ENCODE data around the gene ITPR1.

ITPR1 gene

DNA sequence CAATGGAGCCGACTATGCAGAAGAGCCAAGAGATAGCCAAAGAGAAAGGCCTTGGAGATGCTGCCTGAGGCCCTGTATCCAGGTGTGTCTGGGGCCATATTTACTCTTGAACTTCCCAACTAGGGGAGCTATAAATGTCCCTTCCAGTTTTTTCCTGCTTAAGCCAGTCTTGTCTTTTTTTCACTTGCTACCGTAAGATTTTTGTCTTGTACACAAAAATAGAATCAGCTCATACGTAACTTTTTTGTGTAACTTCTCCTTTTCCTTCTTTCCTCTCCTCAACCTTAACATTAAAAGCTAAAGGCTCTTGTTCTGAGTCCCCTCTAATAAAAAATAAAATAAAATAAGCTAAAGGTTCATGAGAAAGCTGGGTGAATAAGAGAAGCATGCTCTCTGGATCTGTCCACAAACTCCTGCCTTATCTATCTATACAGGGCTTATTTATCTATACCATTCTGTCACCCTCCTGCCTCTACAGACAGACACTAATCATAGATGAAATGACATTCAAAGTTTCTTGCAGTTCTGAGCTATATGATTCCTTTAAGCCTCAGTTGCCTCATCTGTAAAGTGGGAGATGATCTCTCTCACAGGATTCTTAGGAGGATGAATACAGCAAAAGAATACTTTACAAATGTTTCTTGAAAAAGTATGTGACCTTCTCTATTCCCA, 30.6 kb upstream of the ITPR1 start:
- 95 to 97% methylated on average over 3 of the region's 3 CpGs for WGBS, 2 experiments
- Histone ChIP-seq H3K27me3 (ENCODE audit: control insufficient read depth, insufficient read depth, low read length, poor library complexity, severe bottlenecking) (no peaks in the 10 kb centered on the region), H3K27ac (ENCODE audit: insufficient read depth, low read depth, low read length, poor library complexity, severe bottlenecking) (no peak overlapping the region)

DNA sequence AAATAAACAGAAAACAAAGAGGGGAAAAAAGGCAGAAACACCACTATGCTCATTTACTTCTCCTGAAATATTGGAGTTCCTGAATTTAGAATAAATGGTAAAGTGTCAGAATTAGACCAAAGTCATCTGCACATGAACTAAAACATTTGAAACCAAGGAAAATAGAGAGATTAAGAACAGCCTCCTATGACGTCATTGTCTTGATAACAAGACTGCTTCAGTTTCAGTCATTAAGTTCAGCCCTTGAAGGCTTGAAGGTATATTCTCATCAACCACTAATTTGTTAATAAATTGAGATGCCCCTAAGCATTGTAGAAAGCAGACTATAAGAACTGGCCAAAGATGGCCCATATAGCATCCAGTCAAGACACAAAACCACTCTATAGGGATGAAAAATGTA, 28.6 kb upstream of the ITPR1 start:
- Histone ChIP-seq H3K4me1 (ENCODE audit: control insufficient read depth, insufficient read depth, low read length) (no peaks in the 10 kb centered on the region), H3K4me3 (ENCODE audit: insufficient read depth, low read depth, low read length) (no peak overlapping the region), H3K27me3 (ENCODE audit: control insufficient read depth, insufficient read depth, low read length, poor library complexity, severe bottlenecking) (no peaks in the 10 kb centered on the region), H3K36me3 (ENCODE audit: control insufficient read depth, insufficient read depth, low read length) (no peaks in the 10 kb centered on the region), H3K27ac (ENCODE audit: insufficient read depth, low read depth, low read length, poor library complexity, severe bottlenecking) (no peak overlapping the region), H3K9me3 (ENCODE audit: control insufficient read depth, low read length) (no peaks in the 10 kb centered on the region)
- 92 to 93% methylated on average over 1 of the region's 1 CpG for WGBS, 2 experiments

More for the DNA sequence above, 30.6 kb upstream of the ITPR1 start:
- Histone ChIP-seq H3K4me1 (ENCODE audit: control insufficient read depth, insufficient read depth, low read length) (no peaks in the 10 kb centered on the region), H3K36me3 (ENCODE audit: control insufficient read depth, insufficient read depth, low read length) (no peaks in the 10 kb centered on the region), H3K9me3 (ENCODE audit: control insufficient read depth, low read length) (no peaks in the 10 kb centered on the region), H3K4me3 (ENCODE audit: insufficient read depth, low read depth, low read length) (no peak overlapping the region)

DNA sequence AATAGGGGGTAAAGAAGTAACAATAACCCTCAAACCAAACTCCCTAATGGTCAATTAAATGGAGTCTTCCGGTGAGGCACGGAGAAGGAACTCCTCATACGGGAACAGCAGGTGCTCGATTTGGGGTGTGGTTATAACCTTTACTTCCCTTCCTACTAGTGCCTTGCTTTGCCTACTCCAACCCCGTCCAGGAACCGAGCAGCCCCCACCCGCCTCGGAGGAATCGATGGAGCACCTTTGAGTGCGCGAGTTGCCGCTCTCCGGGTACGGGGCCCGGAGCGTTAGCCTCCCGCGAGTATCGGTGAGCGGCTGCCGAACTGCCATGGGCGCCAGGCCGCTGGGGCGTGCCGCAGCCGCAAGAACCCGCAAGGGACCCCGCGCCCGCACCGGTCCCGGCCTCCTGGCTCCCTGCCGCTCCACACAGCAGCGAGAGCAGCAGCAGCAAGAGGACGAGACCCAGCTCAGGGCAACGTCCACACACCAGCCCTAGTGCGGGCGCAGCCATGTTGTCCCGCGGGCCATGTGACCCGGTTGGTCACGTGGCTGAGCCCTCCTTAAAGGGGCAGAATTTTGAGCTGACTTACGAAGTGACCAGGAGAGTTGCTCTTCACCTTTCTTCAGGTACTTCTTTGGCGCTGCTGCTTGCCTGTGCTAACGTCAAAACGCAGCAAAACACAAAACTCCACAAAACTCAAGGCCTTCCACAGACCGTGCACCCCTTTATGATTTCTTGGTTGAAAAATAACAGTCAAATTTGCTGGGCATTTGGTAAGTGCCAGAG, 26.2 kb upstream of the ITPR1 start, which contains the start of gene SUMF1:
SUMF1 (minus strand) TSS at position 529 of the 781 bp plus-strand sequence; CDS start at position 505, 24 bp downstream.
- Histone ChIP-seq H3K27ac (ENCODE audit: insufficient read depth, low read depth, low read length, poor library complexity, severe bottlenecking) (peak within 1 kb of the TSS; percentile 64), H3K27me3 (ENCODE audit: control insufficient read depth, insufficient read depth, low read length, poor library complexity, severe bottlenecking) (no peaks in the 10 kb centered on the region), H3K36me3 (ENCODE audit: control insufficient read depth, insufficient read depth, low read length) (no peaks in the 10 kb centered on the region), H3K4me1 (ENCODE audit: control insufficient read depth, insufficient read depth, low read length) (no peaks in the 10 kb centered on the region), H3K9me3 (ENCODE audit: control insufficient read depth, low read length) (no peaks in the 10 kb centered on the region), H3K4me3 (ENCODE audit: insufficient read depth, low read depth, low read length) (peak within 1 kb of the TSS; percentile 83)
- 1% methylated on average over 47 of the region's 47 CpGs for WGBS, 2 experiments

DNA sequence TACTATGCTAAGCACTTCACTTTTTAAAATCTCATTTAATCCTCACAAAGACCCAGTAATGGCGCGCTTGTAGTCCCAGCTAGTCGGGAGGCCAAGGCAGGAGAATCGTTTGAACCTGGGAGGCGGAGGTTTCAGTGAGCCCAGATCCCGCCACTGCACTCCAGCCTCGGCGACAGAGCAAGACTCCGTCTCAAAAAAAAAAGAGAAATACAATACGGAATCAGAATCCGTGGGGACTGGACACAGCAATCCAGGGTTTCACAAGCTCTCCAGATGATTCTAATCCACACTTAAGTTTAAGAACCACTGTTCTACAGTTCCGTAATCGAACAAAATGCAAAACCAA, 25.7 kb upstream of the ITPR1 start:
- Histone ChIP-seq H3K4me3 (ENCODE audit: insufficient read depth, low read depth, low read length) (peak overlapping the region; percentile 83), H3K27ac (ENCODE audit: insufficient read depth, low read depth, low read length, poor library complexity, severe bottlenecking) (no peak overlapping the region), H3K36me3 (ENCODE audit: control insufficient read depth, insufficient read depth, low read length) (no peaks in the 10 kb centered on the region), H3K4me1 (ENCODE audit: control insufficient read depth, insufficient read depth, low read length) (no peaks in the 10 kb centered on the region), H3K9me3 (ENCODE audit: control insufficient read depth, low read length) (no peaks in the 10 kb centered on the region), H3K27me3 (ENCODE audit: control insufficient read depth, insufficient read depth, low read length, poor library complexity, severe bottlenecking) (no peaks in the 10 kb centered on the region)
- 84 to 87% methylated on average over 13 of the region's 13 CpGs for WGBS, 2 experiments

DNA sequence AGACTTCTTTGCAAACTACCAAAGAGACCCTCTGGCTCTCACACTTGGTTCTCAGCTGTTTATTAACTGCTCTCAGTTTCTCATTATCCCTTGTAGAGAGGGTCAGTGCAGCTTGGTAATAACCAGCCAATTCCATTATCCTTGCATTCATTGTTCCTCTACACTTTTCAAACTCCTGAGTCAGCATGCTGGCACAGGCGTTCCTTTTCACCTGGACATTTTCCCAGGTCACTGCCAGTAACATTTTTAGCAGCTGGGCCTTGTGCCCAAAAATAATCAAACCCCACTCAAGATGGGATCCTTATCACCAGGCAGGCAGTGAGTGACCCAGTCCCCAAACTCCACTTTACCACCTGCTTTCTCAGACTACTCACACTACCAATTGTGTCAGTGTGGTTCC, 21.2 kb upstream of the ITPR1 start:
- Histone ChIP-seq H3K27ac (ENCODE audit: insufficient read depth, low read depth, low read length, poor library complexity, severe bottlenecking) (no peak overlapping the region), H3K36me3 (ENCODE audit: control insufficient read depth, insufficient read depth, low read length) (no peaks in the 10 kb centered on the region), H3K27me3 (ENCODE audit: control insufficient read depth, insufficient read depth, low read length, poor library complexity, severe bottlenecking) (no peaks in the 10 kb centered on the region), H3K4me1 (ENCODE audit: control insufficient read depth, insufficient read depth, low read length) (no peaks in the 10 kb centered on the region), H3K9me3 (ENCODE audit: control insufficient read depth, low read length) (no peaks in the 10 kb centered on the region), H3K4me3 (ENCODE audit: insufficient read depth, low read depth, low read length) (no peak overlapping the region)
- 81 to 85% methylated on average over 1 of the region's 1 CpG for WGBS, 2 experiments

DNA sequence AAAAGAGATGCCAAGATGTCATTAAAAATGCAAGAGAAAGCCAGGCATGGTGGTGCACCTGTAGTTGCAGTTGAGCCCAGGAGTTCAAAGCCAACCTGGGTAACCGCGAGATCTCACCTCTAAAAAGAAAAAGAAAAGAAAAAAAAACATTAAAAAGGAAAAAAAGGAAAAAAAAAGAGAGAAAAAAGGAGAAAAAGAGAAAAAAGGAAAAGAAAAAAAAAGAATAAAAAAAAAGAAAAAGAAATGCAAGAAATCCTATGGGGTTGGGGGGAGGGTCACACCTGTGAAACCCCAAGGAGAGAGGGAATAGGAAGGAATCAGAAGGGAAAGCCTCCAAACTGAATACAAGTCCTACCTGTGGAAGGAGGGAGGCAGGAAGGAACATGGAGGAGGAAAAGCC, 20.8 kb upstream of the ITPR1 start:
- H3K36me3 ChIP-seq (ENCODE audit: control insufficient read depth, insufficient read depth, low read length): no peaks in the 10 kb centered on the region
- no peaks in the 10 kb centered on the region for H3K27me3 ChIP-seq (ENCODE audit: control insufficient read depth, insufficient read depth, low read length, poor library complexity, severe bottlenecking)
- WGBS, 2 experiments: 92% methylated on average over 2 of the region's 2 CpGs; no CpG with 5 or more reads in 1 of the 2 experiments
- H3K4me1 ChIP-seq (ENCODE audit: control insufficient read depth, insufficient read depth, low read length): no peaks in the 10 kb centered on the region
- H3K9me3 ChIP-seq (ENCODE audit: control insufficient read depth, low read length): no peaks in the 10 kb centered on the region
- H3K4me3 ChIP-seq (ENCODE audit: insufficient read depth, low read depth, low read length): no peak overlapping the region
- no peak overlapping the region for H3K27ac ChIP-seq (ENCODE audit: insufficient read depth, low read depth, low read length, poor library complexity, severe bottlenecking)

DNA sequence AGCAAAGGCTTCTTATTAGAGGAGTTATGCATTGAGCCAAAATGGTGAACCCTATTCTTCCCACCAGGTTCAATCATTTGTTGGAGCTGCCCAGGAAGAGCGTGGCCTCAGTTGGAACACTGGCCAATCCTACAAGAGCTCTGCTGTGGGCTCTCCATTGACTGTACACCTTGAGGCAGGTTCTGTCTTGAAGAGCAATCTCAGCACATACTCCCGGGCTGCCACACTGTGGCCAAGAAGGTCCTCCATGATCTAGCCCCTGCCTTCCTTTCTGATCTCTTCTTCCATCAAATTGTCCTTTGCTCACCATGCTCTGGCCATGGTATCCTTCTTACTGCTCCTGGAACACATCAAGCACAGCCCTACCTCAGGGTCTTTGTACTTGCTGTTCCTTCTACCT, 20.4 kb upstream of the ITPR1 start:
- H3K27ac ChIP-seq (ENCODE audit: insufficient read depth, low read depth, low read length, poor library complexity, severe bottlenecking): no peak overlapping the region
- no peaks in the 10 kb centered on the region for H3K4me1 ChIP-seq (ENCODE audit: control insufficient read depth, insufficient read depth, low read length)
- no peaks in the 10 kb centered on the region for H3K36me3 ChIP-seq (ENCODE audit: control insufficient read depth, insufficient read depth, low read length)
- WGBS, 2 experiments: 89 to 92% methylated on average over 2 of the region's 2 CpGs
- H3K4me3 ChIP-seq (ENCODE audit: insufficient read depth, low read depth, low read length): no peak overlapping the region
- no peaks in the 10 kb centered on the region for H3K9me3 ChIP-seq (ENCODE audit: control insufficient read depth, low read length)
- no peaks in the 10 kb centered on the region for H3K27me3 ChIP-seq (ENCODE audit: control insufficient read depth, insufficient read depth, low read length, poor library complexity, severe bottlenecking)

DNA sequence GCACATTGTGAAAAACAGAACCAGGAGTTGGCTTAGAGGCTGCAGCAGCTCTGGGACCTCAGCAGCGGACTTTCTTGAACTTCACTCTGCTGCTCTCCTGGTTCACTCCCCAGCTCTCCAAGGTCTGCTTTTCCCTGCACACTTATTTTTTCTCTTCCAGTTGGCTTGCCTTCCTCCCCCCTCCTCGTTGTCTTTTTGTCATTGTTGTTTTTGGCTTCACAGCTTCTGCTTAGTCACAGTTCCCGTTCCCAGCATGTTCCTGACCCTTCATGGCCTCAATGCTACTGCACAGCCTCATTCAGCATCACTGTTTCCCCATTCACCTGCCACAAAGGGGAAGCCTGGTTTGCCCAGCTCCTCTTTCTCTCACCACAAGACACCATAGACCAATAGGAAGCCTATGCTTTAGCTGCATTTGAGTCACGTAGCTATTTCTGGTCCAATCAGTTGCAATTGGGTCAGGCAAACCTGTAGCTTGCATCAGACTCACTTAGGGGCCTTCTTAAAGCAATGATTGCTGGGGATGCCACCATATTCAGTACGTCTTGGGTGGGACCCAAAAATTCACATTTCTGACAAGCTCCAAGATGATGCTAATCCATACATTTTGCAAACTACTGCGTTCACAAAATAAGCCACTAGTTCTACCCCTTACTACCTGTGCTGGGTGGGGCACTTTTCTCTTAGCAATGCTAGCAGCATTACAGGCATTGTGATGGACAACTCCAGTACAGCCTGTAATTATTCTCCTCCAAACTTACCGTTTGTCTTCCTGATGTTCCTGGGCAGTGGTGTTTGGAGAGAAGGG, 18.3 kb upstream of the ITPR1 start:
- H3K27ac ChIP-seq (ENCODE audit: insufficient read depth, low read depth, low read length, poor library complexity, severe bottlenecking): no peak overlapping the region
- H3K4me3 ChIP-seq (ENCODE audit: insufficient read depth, low read depth, low read length): no peak overlapping the region
- 66 to 75% methylated on average over 7 of the region's 7 CpGs for WGBS, 2 experiments
- no peaks in the 10 kb centered on the region for H3K4me1 ChIP-seq (ENCODE audit: control insufficient read depth, insufficient read depth, low read length)
- H3K27me3 ChIP-seq (ENCODE audit: control insufficient read depth, insufficient read depth, low read length, poor library complexity, severe bottlenecking): no peaks in the 10 kb centered on the region
- no peaks in the 10 kb centered on the region for H3K9me3 ChIP-seq (ENCODE audit: control insufficient read depth, low read length)
- no peaks in the 10 kb centered on the region for H3K36me3 ChIP-seq (ENCODE audit: control insufficient read depth, insufficient read depth, low read length)

DNA sequence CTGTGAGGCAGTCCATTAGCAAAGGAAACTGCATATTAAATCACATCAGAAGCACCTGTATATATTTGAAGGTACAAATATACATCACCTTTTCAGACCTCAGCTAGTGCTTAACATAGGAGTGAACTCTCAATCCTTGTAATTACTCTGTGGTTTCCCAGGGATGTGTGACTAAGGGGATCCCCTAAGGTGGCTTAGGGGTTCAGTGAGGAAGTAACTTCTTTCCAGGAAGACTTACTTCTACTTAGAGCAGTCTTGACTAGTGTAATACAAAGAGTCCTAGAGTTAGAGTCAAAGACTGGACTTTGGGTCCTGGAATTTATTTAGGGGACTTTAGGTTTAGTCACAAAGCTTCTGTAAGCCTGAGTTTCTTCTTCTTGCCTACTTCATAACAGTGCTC, 17.3 kb upstream of the ITPR1 start:
- no peaks in the 10 kb centered on the region for H3K36me3 ChIP-seq (ENCODE audit: control insufficient read depth, insufficient read depth, low read length)
- H3K4me3 ChIP-seq (ENCODE audit: insufficient read depth, low read depth, low read length): no peak overlapping the region
- no peaks in the 10 kb centered on the region for H3K9me3 ChIP-seq (ENCODE audit: control insufficient read depth, low read length)
- H3K4me1 ChIP-seq (ENCODE audit: control insufficient read depth, insufficient read depth, low read length): no peaks in the 10 kb centered on the region
- no peaks in the 10 kb centered on the region for H3K27me3 ChIP-seq (ENCODE audit: control insufficient read depth, insufficient read depth, low read length, poor library complexity, severe bottlenecking)
- no peak overlapping the region for H3K27ac ChIP-seq (ENCODE audit: insufficient read depth, low read depth, low read length, poor library complexity, severe bottlenecking)

DNA sequence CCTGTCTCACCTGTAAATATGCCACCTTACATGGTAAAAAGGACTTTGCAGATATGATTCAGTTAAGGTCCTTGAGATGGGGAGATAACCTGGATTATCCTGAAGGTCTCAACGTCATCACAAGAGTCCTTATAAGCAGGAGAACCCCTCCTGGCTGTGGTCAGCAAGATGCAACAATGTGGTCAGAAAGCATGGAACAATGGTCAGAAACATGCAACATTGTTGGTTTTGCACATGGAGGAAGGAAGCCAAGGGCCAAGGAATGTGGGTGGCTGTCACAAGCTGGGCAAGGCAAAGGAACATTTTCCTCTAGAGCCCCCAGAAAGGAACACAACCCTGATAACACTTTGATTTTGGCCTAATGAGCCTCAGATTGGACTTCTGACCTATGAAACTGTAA, 16.7 kb upstream of the ITPR1 start:
- Histone ChIP-seq H3K27ac (ENCODE audit: insufficient read depth, low read depth, low read length, poor library complexity, severe bottlenecking) (no peak overlapping the region), H3K27me3 (ENCODE audit: control insufficient read depth, insufficient read depth, low read length, poor library complexity, severe bottlenecking) (no peaks in the 10 kb centered on the region), H3K4me1 (ENCODE audit: control insufficient read depth, insufficient read depth, low read length) (no peaks in the 10 kb centered on the region), H3K9me3 (ENCODE audit: control insufficient read depth, low read length) (no peaks in the 10 kb centered on the region), H3K4me3 (ENCODE audit: insufficient read depth, low read depth, low read length) (no peak overlapping the region), H3K36me3 (ENCODE audit: control insufficient read depth, insufficient read depth, low read length) (no peaks in the 10 kb centered on the region)
- WGBS, 2 experiments: 87 to 90% methylated on average over 1 of the region's 1 CpG

Data from ectodermal cell (in vitro differentiated cells).